Mucosa of rectum (tissue), 2 donors: ENCODE measurements around the gene SLC7A6OS.
"Not testable (repeated sequence)": the region's sequence is repeated elsewhere in the genome, so short reads cannot be mapped to it uniquely, and the experiment has no call there.

ENCODE experiments used
- H3K27ac ChIP-seq, 2 donors: one replicate each; pipeline ENCODE4 v1.7.0; 2013; ENCODE audit warnings: inconsistent platforms in 2 of 2, low read depth in 2 of 2, low read length in 2 of 2
- H3K27me3 ChIP-seq, 2 donors: one replicate each; pipeline ENCODE4 v1.7.0; 2013; ENCODE audit warnings: low read length in 2 of 2; ENCODE audit not compliant: control insufficient read depth in 2 of 2, insufficient read depth in 2 of 2
- H3K36me3 ChIP-seq, 2 donors: one replicate each; pipeline ENCODE4 v1.7.0; 2013; ENCODE audit warnings: low read length in 2 of 2; ENCODE audit not compliant: control insufficient read depth in 2 of 2, insufficient read depth in 2 of 2
- H3K4me1 ChIP-seq, 2 donors: one replicate each; pipeline ENCODE4 v1.7.0; 2013; ENCODE audit warnings: low read length in 2 of 2, mild to moderate bottlenecking in 1 of 2; ENCODE audit not compliant: control insufficient read depth in 2 of 2, insufficient read depth in 2 of 2
- H3K4me3 ChIP-seq, 2 donors: one replicate each; pipeline ENCODE4 v1.7.0; 2013; ENCODE audit warnings: low read length in 2 of 2
- H3K9ac ChIP-seq, 2 donors: one replicate each; pipeline ENCODE4 v1.7.0; 2013; ENCODE audit warnings: low read length in 2 of 2, low read depth in 1 of 2, mild to moderate bottlenecking in 1 of 2
- H3K9me3 ChIP-seq, 2 donors: one replicate each; pipeline ENCODE4 v1.7.0; 2013; ENCODE audit warnings: low read length in 2 of 2; ENCODE audit not compliant: control insufficient read depth in 2 of 2
- donor health status: healthy.
- donor health status: Normal muscosa, but diverticular disease.

SLC7A6OS gene

DNA sequence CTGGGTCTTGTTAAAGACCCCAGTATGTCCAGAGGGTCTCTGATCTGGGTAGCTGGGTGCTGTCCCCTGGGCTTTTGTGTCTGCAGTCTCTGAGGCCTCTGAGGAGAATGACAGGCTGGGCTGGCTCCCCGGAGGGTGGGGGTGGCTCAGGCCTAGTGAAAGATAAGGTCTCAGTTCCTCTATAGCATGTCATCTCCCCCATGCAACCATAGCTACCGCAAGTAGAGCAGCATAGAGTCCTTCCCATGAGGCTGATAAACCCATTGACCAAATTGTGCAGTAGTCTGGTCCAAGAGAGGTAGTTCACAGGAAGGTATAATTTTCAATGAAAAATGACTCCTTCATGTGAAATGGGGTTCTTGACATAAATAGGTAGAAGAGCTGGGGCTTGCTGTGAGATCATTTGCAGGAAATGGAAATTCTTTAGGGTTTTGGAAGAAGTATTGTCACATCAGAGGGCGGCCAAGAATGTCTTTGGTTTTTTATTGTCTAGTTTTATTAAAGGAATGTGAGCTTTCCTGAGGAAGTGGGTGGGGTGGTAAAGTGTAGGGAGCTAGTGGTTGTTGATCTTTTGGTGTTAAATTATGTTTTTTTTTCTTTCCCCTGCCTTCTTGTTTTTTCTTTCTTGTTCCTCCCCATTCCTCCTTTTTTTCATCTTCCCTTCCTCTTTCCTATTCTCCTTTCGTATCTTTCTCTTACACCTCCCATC is 21.0 kb downstream of the SLC7A6OS start:
- Histone ChIP-seq H3K9ac (no peak overlapping the region), H3K9me3 (no peaks in the 10 kb centered on the region), H3K27ac (peak overlapping the region; percentile 25 to 48), H3K27me3 (no peaks in the 10 kb centered on the region), H3K4me3 (no peak overlapping the region), H3K4me1 (peaks cover 6 to 28% of the 10 kb centered on the region in 2 donors), H3K36me3 (peaks cover 35 to 49% of the 10 kb centered on the region in 2 donors)

DNA sequence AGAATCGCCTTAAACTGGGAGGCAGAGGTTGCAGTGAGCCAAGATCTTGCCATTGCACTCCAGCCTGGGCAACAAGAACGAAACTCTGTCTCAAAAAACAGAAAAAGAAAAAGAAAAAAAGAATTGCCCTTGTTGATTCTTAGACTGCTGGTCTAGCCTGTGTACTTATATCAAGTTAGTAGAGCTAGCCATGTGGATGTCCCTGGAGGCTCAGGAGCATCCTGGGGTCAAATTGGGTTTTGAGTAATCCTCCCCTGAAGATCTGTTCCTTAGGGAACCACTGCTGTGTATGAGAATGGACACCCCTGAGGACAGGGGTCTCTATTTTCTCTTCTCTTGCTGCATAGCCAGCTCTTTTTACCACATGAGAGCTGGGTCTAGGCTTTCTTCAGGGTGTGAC is 21.5 kb downstream of the SLC7A6OS start:
- H3K4me1 ChIP-seq = peaks cover 6 to 33% of the 10 kb centered on the region in 2 donors
- peak overlapping the region in 1 of 2 donors; percentile 48 for H3K27ac ChIP-seq
- H3K27me3 ChIP-seq = no peaks in the 10 kb centered on the region
- H3K36me3 ChIP-seq = peaks cover 30 to 47% of the 10 kb centered on the region in 2 donors
- H3K9ac ChIP-seq = no peak overlapping the region
- no peak overlapping the region for H3K4me3 ChIP-seq
- no peaks in the 10 kb centered on the region for H3K9me3 ChIP-seq

- H3K9ac ChIP-seq, H3K9me3 ChIP-seq, H3K4me3 ChIP-seq, H3K27ac ChIP-seq, H3K27me3 ChIP-seq: not testable (repeated sequence)
- Histone ChIP-seq H3K36me3 (peaks cover 27 to 46% of the 10 kb centered on the region in 2 donors), H3K4me1 (peaks cover 6 to 35% of the 10 kb centered on the region in 2 donors)
These were observed 21.9 kb downstream of the SLC7A6OS start for GRCh38 chr16:68288796-68289195.

- H3K27ac ChIP-seq = no peak overlapping the region
- H3K4me3 ChIP-seq = no peak overlapping the region
- no peak overlapping the region for H3K9ac ChIP-seq
- peaks cover 10 to 37% of the 10 kb centered on the region in 2 donors for H3K4me1 ChIP-seq
- H3K9me3 ChIP-seq = no peaks in the 10 kb centered on the region
- no peaks in the 10 kb centered on the region for H3K27me3 ChIP-seq
- peaks cover 23 to 42% of the 10 kb centered on the region in 2 donors for H3K36me3 ChIP-seq
These were observed 22.5 kb downstream of the SLC7A6OS start for GRCh38 chr16:68288252-68288650.

GRCh38 chr16:68287276-68288251 is 23.2 kb downstream of the SLC7A6OS start:
- Histone ChIP-seq H3K27ac (peak overlapping the region; percentile 8 to 43), H3K4me1 (peaks cover 11 to 37% of the 10 kb centered on the region in 2 donors), H3K4me3 (no peak overlapping the region), H3K27me3 (no peaks in the 10 kb centered on the region), H3K9ac (no peak overlapping the region), H3K36me3 (peaks cover 21 to 37% of the 10 kb centered on the region in 2 donors), H3K9me3 (no peaks in the 10 kb centered on the region)

DNA sequence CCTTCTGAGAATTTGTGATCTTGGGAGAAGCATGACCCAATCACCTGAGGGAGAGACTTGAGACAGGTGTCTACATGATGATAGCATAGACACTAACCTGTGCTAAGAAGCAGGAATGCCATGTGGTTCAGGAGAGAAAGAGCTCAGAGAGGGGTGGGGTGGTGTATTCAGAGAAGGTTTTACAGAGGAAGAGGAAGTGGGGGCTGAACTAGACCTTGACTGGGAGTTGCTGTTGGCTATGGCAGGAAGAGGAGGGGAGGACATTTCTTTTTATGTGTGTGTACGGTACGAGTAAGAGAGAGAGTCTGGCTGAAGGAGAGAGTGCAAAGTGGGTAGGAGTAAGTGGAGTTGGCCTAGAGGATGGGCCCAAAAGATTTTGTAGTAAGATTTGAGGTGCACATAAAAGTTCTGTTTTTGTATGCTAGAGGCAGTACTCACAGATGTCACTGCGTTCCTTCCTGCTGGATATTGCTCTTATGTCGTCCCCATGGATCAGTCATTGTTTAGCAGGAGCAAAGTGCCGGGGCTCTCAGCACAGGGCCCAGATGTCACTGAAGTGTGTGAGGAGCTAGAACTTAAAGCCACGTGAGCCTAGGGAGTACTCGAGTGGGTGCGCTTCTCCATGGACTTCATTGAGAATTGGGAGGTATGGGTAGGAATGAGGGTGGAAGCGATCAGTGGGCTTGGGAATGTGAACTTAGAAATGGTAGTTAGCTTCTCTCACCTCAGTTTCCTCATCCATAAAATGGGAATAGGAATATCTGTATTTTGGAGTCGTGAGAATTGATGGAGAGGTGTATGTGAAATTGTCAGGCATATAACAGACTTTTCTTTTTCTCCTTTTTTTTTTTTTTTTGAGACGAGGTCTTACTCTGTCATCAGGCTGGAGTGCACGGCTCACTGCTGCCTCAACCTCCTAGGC is 24.3 kb downstream of the SLC7A6OS start:
- no peaks in the 10 kb centered on the region for H3K27me3 ChIP-seq
- H3K9ac ChIP-seq = peak overlapping the region in 1 of 2 donors; percentile 20
- H3K9me3 ChIP-seq = no peaks in the 10 kb centered on the region
- peaks cover 12 to 29% of the 10 kb centered on the region in 2 donors for H3K36me3 ChIP-seq
- H3K4me3 ChIP-seq = peak overlapping the region in 1 of 2 donors; percentile 42
- peak overlapping the region in 1 of 2 donors; percentile 50 for H3K27ac ChIP-seq
- peaks cover 11 to 38% of the 10 kb centered on the region in 2 donors for H3K4me1 ChIP-seq

DNA sequence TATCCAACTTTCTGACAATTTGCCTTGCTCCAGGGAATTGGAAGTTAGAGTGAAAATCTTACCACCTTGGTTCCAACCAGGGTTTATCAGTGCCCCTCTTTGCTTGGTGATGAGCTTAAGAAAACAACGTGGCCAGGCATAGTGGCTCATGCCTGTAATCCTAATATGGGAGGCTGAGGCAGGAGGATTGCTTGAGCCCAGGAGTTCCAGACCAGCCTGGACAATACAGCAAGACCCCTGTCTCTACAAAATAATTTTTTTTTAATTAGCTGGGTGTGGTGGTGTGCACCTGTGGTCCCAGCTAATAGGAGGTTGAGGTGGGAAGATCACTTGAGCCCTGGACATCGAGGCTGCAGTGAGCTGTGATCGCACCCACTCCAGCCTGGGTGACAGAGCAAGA is 25.1 kb downstream of the SLC7A6OS start:
- no peaks in the 10 kb centered on the region for H3K27me3 ChIP-seq
- H3K4me1 ChIP-seq = peaks cover 11 to 40% of the 10 kb centered on the region in 2 donors
- no peaks in the 10 kb centered on the region for H3K9me3 ChIP-seq
- H3K4me3 ChIP-seq = no peak overlapping the region
- peak overlapping the region in 1 of 2 donors; percentile 64 for H3K27ac ChIP-seq
- H3K9ac ChIP-seq = no peak overlapping the region
- H3K36me3 ChIP-seq = peaks cover 6 to 25% of the 10 kb centered on the region in 2 donors

DNA sequence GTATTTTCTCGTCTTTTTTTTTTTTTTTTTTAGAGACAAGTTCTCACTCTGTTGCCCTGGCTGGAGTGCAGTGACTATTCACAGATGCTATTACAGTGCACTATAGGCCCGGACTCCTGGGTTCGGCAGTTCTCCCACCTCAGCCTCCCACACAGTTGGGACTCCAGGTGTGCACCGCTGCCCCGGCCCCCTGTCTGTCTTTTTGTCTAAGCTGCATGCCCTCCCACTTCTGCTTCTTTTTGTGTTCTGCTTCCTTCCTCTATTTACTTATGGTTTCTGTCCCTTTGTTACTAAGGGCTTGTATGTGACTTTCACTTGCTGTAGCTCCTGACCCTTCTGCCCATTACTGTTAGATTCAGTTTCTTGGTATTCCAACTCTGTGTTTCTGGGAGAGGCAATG is 25.9 kb downstream of the SLC7A6OS start:
- Histone ChIP-seq H3K27ac (peak overlapping the region in 1 of 2 donors; percentile 64), H3K36me3 (peaks cover 2 to 19% of the 10 kb centered on the region in 2 donors), H3K27me3 (no peaks in the 10 kb centered on the region), H3K4me3 (peak overlapping the region in 1 of 2 donors; percentile 4), H3K4me1 (peaks cover 11 to 36% of the 10 kb centered on the region in 2 donors), H3K9me3 (no peaks in the 10 kb centered on the region), H3K9ac (no peak overlapping the region)

GRCh38 chr16:68283801-68284598 is 26.7 kb downstream of the SLC7A6OS start:
- no peaks in the 10 kb centered on the region for H3K27me3 ChIP-seq
- H3K4me3 ChIP-seq = peak overlapping the region in 1 of 2 donors; percentile 4

More at GRCh38 chr16:68283801-68284598, 26.7 kb downstream of the SLC7A6OS start:
- Histone ChIP-seq H3K36me3 (peaks cover 0 to 19% of the 10 kb centered on the region in 2 donors), H3K4me1 (peaks cover 11 to 32% of the 10 kb centered on the region in 2 donors), H3K9me3 (no peaks in the 10 kb centered on the region), H3K27ac (peak overlapping the region; percentile 32 to 64), H3K9ac (peak overlapping the region in 1 of 2 donors; percentile 35)
